Osteocyte (in vitro differentiated cells): ENCODE results near the gene FNDC3B. TPM values are rescaled to one million over a fixed set of nuclear protein-coding genes. Genes with fewer than 3 reads are reported as not detected.

Experiments used
- DNase-seq: peaks from one replicate; pipeline ENCODE4 v3.0.0; 2021; ENCODE audit warnings: mixed read lengths; ENCODE audit not compliant: unreplicated experiment; ENCODE audit errors: extremely low spot score
- H3K27ac Mint-ChIP-seq: one replicate; pipeline ENCODE4 v1.8.0; 2021; ENCODE audit warnings: mild to moderate bottlenecking, mixed read lengths; ENCODE audit not compliant: unreplicated experiment
- H3K27me3 Mint-ChIP-seq: one replicate; pipeline ENCODE4 v1.8.0; 2021; ENCODE audit warnings: mixed read lengths; ENCODE audit not compliant: unreplicated experiment
- H3K36me3 Mint-ChIP-seq: one replicate; pipeline ENCODE4 v1.8.0; 2021; ENCODE audit warnings: mixed read lengths; ENCODE audit not compliant: unreplicated experiment
- H3K4me1 Mint-ChIP-seq: one replicate; pipeline ENCODE4 v1.8.0; 2021; ENCODE audit warnings: mixed read lengths; ENCODE audit not compliant: unreplicated experiment
- H3K4me3 Mint-ChIP-seq: one replicate; pipeline ENCODE4 v1.8.0; 2021; ENCODE audit warnings: mild to moderate bottlenecking, moderate library complexity, mixed read lengths; ENCODE audit not compliant: unreplicated experiment
- H3K9me3 Mint-ChIP-seq: one replicate; pipeline ENCODE4 v1.8.0; 2021; ENCODE audit warnings: mixed read lengths; ENCODE audit not compliant: unreplicated experiment
- CTCF ChIP-seq: fragments of 200-600 bp; sonication (generic); IDR thresholded peaks from 2 replicates; pipeline ENCODE4 v1.5.0; 2021; ENCODE audit warnings: antibody characterized with exemption, mild to moderate bottlenecking, moderate library complexity
- total RNA-seq: library from RNA; stranded (reverse); gene quantifications from 2 replicates; pipeline ENCODE4 v1.2.1, GENCODE V29; 2021

Gene FNDC3B
- total RNA-seq, 1 donor from 2014 or later, result 240 TPM

DNA sequence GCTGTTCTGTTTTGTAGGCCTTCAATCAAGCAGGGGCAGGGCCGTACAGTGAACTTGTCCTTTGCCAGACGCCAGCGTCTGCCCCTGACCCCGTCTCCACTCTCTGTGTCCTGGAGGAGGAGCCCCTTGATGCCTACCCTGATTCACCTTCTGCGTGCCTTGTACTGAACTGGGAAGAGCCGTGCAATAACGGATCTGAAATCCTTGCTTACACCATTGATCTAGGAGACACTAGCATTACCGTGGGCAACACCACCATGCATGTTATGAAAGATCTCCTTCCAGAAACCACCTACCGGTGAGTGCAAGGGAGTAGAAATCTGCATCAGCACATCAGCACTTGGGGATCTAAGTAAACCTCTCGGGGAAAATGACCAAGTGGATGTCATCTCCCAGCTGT lies 313.4 kb downstream of the FNDC3B start:
- Mint-ChIP-seq H3K4me3 (no peak overlapping the region), H3K4me1 (peaks cover 25% of the 10 kb centered on the region), H3K36me3 (peaks cover 59% of the 10 kb centered on the region), H3K27me3 (no peaks in the 10 kb centered on the region), H3K9me3 (no peaks in the 10 kb centered on the region), H3K27ac (no peak overlapping the region)
- no peak for TF ChIP-seq CTCF
- no peak for DNase-seq

- Mint-ChIP-seq H3K4me1 (peaks cover 22% of the 10 kb centered on the region), H3K27ac (peak overlapping the region; percentile 63), H3K36me3 (peaks cover 51% of the 10 kb centered on the region), H3K4me3 (no peak overlapping the region), H3K27me3 (no peaks in the 10 kb centered on the region), H3K9me3 (no peaks in the 10 kb centered on the region)
- TF ChIP-seq CTCF, result no peak
- DNase-seq, result no peak
Measured at GRCh38 chr3:172354931-172355499, 315.6 kb downstream of the FNDC3B start.

DNA sequence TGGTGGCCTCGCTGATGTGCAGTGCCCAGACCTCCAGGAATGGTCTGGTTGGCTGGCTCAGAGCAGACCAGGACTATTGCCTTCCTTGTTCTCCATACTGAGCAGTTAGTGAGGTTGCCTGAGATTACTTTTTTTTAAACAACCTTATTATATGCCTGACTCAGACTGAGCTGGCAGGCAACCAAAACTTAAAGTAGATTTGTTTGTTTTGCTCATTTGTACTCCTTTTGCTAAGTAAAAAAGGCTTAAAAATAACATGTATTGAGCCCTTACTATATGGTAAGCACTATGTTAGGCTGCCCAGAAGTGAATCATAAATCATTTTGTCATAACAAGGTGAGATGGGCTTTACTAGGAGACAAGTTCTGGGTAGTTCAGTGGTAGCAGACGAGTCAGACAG lies 316.5 kb downstream of the FNDC3B start:
- TF ChIP-seq CTCF, result no peak
- DNase-seq, result no peak
- Mint-ChIP-seq H3K36me3 (peaks cover 45% of the 10 kb centered on the region), H3K27ac (peak overlapping the region; percentile 84), H3K4me3 (no peak overlapping the region), H3K9me3 (no peaks in the 10 kb centered on the region), H3K4me1 (peaks cover 22% of the 10 kb centered on the region), H3K27me3 (no peaks in the 10 kb centered on the region)

DNA sequence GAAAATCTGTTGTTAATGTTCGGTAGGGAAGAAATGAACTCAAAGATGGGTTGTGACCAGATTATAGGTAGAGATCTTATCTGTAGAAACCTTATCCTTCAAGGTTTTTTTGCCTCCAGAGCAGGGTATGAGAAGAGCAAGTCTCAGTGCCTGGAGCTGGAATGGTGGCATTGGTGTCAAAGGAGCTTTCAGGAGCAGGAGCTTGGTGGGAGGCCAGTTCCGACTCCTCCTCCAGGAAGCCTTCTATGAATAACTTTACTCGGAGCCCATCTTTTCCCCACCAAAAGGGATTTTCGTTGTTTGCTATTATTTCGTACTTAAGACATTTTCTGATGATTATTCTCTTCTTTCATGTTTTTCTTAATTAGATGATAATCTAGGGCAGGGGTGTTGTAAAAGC lies 317.0 kb downstream of the FNDC3B start:
- Mint-ChIP-seq H3K4me1 (peaks cover 22% of the 10 kb centered on the region), H3K36me3 (peaks cover 44% of the 10 kb centered on the region)

More for the DNA sequence above, 317.0 kb downstream of the FNDC3B start:
- no peaks in the 10 kb centered on the region for H3K27me3 Mint-ChIP-seq
- no peaks in the 10 kb centered on the region for H3K9me3 Mint-ChIP-seq
- no peak overlapping the region for H3K4me3 Mint-ChIP-seq
- peak overlapping the region; percentile 84 for H3K27ac Mint-ChIP-seq
- DNase-seq, result no peak
- no peak for TF ChIP-seq CTCF
